ENCODE results near the gene SLC7A5. TPM values are rescaled to one million over a fixed set of nuclear protein-coding genes. Genes with fewer than 3 reads are reported as not detected.

Gene SLC7A5
- total and polyA plus RNA-seq, 2 of the 13 experiments (the other 11 are each of a cell fraction or from before 2014, with no cell fraction given), result 79.6 to 155 TPM

GRCh38 chr16:87851601-87852000 is 17.7 kb downstream of the SLC7A5 start (continued):
- TF ChIP-seq ZNF609 (CRISPR knock-in tag; IDR thresholded peaks at IDR 0.05; ENCODE audit: borderline replicate concordance) (0 out of 2 replicates have a peak, but pooled peaks have one; percentile 24), RXRA (CRISPR knock-in tag; IDR thresholded peaks at IDR 0.05) (peak; percentile 28; the same call in 1 of the 2 replicates), TGIF2 (CRISPR knock-in tag; IDR thresholded peaks at IDR 0.05) (no peak), KDM2A (CRISPR knock-in tag; IDR thresholded peaks at IDR 0.05; ENCODE audit: borderline replicate concordance, low read depth) (no peak), ZNF207 (IDR thresholded peaks at IDR 0.05; ENCODE audit: borderline replicate concordance) (no peak), HOXA3 (CRISPR knock-in tag; IDR thresholded peaks at IDR 0.05) (peak; percentile 84), NR2C2 (CRISPR knock-in tag; IDR thresholded peaks at IDR 0.05; ENCODE audit: borderline replicate concordance) (peak; percentile 35; the same call in 1 of the 2 replicates), GATAD2A (CRISPR knock-in tag; IDR thresholded peaks at IDR 0.05) (peak; percentile 16; the same call in 1 of the 2 replicates), MAZ (IDR thresholded peaks at IDR 0.05; ENCODE audit: borderline replicate concordance, low read depth, low read length) (no peak), MAZ (CRISPR knock-in tag; IDR thresholded peaks at IDR 0.05; ENCODE audit: low read depth) (0 out of 2 replicates have a peak, but pooled peaks have one; percentile 12), NCOR1 (IDR thresholded peaks at IDR 0.05; ENCODE audit: borderline replicate concordance, low read length) (no peak), HNF1A (IDR thresholded peaks at IDR 0.05; ENCODE audit: low read depth) (no peak), HNF1A (CRISPR knock-in tag; IDR thresholded peaks at IDR 0.05; ENCODE audit: borderline replicate concordance) (no peak), ZKSCAN5 (CRISPR knock-in tag; IDR thresholded peaks at IDR 0.05) (0 out of 2 replicates have a peak, but pooled peaks have one; percentile 13), ZNF276 (CRISPR knock-in tag; IDR thresholded peaks at IDR 0.05; ENCODE audit: low read depth) (0 out of 2 replicates have a peak, but pooled peaks have one; percentile 44), ZFY (CRISPR knock-in tag; IDR thresholded peaks at IDR 0.05) (peak; percentile 44; the same call in 1 of the 2 replicates), RAD21 (CRISPR knock-in tag; IDR thresholded peaks at IDR 0.05) (0 out of 2 replicates have a peak, but pooled peaks have one; percentile 7), HOXD1 (CRISPR knock-in tag; IDR thresholded peaks at IDR 0.05) (no peak)
